GF-D8 (cell line): ENCODE results near the gene GDE1.

ENCODE experiments used
- DNase-seq: peaks from one replicate; lab custom pipeline; 2025; lab: John Stamatoyannopoulos, UW

Gene GDE1

DNA sequence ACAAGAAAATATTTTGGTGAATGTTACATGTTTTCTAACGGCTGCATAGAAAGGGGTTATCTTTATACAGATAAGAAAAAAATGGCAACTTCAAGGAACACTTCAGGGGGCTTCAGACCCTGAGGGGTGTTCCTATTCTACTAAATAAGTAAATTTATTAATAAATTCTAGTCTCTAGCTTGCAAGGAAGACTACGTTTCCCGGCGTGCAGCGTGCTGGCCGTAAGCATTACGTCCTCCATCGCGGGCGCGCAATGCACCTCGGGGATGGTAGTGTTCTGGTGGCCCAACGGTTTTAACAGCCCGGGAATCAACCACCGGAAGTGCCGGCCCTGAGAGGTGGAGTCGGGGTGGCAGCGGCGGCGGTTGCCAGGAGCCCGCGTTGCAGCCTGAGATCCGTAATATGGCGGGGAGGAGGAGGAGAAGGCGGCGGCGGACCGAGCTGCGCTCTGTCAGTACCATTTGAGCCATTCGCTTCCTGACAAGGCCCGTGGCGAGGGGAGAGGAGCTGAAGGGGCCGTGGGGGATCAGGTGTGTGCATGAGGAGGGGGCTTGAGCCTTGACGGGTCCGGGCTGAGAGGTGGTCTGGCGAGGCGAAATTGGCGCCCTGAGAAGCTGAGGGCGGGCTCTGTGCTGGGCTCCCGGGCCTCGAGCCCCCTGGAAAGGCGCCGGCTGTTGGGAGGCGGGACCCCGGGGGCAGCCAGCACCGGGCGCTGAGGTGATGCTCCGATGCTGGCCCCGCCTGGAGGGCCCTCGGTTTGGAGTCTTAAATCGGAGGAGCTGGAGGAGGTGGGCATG lies 1.9 kb upstream of the GDE1 start, which contains the start of gene CCP110:
Gene CCP110 (plus strand): TSS at position 384 of the 797 bp plus-strand sequence. CDS start 3,940 bp downstream, outside the sequence.
- DNase-seq: peak; percentile 87

DNA sequence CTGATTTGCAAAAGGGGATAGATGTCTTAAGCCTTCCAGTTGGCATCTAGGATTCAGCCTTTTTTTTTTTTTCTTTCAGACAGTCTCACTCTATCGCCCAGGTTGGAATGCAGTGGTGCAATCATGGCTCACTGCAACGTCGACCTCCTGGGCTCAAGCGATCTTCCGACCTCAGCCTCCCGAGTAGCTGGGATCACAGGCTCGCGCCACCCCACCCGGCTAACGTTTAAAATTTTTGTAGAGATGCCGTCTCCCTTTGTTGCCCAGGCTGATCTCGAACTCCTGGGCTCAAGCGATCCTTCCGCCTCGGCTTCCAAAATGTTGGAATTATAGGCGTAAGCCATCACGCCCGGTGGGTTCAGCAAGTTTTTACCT lies 1.3 kb upstream of the GDE1 start:
- no peak for DNase-seq

DNA sequence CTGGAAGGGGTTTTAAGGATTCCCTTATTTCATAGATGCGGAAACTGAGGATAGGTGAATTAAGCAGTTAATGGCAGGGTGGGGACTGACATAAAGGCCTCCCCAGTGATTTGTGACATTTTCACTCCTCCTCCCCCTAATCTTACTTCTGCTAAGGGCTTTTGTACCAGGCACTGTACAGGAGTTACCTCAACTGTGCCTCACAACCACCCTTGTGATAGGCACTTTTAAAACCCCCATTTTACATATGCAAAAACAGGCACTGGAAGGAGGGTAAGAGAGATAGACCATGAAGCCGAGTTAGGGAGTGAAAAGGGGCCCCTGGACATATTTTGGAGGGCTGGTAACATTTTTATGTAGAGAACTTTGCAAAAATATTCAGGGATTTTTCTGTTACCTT lies 862 bp upstream of the GDE1 start:
- no peak for DNase-seq

DNA sequence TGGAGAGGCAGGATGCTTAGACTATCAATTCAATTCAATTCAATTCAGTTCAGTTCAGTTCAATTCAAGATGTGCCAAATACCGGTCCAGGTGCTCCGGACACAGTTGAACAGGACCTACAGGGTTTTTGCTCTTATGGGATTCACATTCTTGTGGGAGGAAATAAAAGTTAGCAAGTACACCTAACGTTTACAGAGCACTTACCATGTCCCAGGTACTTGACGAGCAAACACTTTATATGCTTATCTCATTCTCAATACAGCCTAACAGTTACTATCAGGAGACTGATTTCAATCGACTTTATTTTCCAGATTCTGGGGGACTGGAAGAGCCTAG lies 467 bp upstream of the GDE1 start:
- no peak for DNase-seq

DNA sequence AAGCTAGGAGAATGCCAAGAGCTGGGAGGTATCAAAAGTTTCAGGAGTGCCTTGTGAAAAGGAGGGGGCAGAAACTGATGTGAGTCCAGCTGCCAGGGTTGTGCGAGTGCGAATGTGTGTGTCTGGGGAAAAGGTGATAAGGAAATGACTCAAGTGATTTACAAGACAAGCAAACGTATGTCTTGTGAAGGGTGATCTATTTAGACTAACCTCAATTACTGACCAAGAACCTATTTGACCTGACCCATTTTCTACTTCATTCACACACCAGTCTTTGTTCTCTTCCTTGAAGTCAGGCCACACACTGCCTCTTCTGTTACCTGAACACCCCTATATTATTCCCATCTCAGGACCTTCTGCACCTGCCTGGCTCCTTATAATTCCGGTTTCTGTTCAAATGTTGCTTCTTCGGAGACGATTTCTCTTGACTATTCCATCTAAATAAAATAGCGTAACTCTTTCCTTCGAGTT lies 1.0 kb downstream of the GDE1 start:
- peak; percentile 10 for DNase-seq

DNA sequence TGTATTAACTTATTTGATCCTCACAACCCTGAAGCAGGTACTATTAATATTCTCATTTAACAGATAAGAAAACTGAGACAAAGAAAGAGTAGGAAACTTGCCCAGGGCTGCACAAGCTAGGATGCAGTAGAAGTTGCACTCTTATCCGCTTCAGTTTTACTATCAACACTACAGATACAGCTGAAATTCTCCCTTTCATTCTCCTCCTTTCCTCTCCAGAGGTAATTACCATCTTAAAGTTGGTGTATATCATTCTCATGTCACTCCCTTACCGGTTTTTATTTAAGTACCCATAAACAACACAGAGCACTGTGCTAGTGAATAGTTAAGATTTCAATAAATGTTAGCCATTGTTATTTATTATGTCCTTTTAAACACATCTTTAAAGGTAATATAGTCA lies 3.5 kb downstream of the GDE1 start:
- DNase-seq: no peak

DNA sequence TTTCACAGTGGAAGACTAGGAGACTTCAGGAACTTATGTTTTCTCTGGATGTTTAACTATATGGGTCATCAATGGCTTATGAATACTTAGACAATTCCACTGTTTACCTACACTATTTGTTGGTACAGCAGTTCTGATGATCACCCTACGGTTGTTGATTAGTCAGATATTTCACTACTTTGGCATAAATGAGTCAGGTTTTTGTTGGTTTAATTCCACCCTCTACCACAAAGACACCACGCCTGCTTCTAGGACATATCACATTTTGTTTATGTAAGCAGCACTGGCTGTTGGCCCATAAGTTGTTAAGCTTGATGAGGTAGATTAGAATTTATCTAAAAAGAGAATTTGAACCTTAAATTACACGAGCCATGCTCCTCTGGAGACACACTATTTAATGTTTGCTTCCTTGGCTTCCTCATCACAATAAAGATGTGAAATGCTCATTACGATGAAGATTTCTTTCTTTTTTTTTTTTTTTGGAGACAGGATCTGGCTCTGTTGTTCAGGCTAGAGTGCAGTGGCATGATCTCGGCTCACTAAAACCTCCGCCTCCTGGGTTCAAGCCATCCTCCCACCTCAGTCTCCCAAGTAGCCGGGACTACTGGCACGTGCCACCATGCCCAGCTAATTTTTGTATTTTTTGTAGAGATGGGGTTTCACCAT lies 4.3 kb downstream of the GDE1 start:
- DNase-seq: no peak

DNA sequence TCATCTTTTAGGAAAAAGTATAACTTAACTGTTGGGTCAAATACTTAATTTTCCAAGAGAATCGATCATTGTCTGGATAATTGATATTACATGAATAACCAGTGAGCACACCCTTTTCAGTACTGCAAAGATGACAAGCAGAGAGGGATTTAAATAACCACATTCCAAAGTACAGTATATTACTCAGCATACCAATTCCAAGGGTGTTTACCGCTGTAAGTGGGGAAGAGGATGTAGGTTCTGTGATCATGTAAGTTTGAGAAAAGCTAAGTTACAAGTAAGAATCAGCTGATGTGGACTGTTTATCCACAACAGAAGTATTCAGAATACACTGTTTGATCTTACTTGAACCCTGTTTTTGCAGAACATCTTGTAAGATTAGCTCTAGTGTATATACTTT lies 6.1 kb downstream of the GDE1 start:
- DNase-seq: no peak

DNA sequence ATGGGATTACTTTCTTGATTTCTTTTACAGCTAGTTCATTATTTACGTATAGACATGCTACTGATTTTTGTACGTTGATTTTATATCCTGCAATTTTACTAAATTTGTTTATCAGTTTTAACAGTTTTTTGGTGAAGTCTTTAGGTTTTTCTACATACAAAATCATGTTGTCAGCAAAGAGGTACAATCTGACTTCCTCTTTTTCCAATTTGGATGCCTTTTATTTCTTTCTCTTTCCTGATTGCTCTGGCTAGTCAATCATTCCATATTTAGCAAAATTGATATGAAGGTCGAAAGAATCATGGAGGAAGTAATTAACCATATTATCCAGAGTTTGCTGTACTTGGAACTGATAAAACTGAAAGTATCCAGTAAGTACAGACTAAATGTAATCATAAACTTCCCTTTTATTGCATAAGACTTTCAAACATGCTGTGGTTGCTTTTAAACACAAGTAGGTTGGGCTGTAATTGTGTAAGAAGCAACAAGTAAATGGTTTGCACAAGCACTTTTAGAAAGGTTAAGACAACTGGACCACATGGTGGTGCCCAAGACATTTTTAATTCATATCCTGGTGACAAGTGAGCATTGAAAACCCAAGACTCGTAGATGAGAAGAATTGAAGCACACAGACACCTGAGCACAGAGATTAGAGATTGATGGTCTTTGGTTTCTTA lies 8.4 kb downstream of the GDE1 start:
- DNase-seq: peak; percentile 88

DNA sequence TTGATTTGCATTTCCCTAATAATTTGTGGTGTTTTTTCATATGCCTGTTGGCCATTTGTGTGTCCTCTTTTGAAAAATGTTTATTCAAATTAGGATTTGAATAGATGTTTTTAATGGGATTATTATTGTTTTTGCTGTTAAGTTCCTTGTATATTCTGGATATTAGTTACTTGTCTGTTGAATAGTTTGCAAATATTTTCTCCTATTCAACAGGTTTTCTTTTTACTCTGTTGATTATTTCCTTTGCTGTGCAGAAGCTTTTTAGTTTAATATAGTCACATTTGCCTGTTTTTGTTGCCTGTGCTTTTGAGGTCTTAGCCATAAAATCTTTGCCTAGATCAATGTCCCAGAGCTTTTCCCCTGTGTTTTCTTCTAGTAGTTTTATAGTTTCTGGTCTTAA lies 9.6 kb downstream of the GDE1 start:
- no peak for DNase-seq

DNA sequence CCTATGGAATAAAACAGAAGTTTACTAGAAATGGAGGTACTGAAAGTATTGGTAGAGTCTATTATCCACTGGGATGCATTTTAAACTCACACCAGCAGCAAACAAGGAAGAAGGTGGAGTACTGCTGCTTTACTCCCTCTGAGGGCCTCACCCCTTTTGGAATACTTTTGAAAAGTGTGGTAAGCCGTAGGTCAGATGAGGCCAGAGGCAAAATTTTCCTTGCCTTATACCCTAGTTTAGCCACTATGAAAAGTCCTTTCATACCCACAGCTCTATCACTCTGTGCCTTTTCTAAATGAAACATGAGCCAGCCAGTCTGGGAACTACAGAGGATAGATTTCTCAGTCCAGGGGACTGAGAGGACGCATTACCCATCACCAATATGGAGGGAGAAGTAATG lies 14.0 kb downstream of the GDE1 start:
- no peak for DNase-seq

DNA sequence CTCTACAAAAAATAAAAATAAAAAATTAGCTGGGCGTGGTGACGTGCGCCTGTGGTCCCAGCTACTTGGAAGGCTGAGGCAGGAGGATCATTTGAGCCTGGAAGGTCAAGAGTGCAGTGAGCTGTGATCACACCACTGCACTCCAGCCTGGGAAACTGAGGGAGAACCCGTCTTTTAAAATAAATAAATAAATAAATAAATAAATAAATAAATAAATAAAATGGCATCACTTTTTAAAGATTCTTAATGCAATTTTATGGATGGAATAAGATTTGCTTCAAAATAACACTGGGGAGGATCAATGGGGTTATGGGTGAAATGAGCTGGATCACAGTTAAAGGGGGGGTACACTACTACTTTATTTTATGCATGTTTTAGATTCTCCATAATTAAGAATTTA lies 14.9 kb downstream of the GDE1 start:
- DNase-seq: no peak

DNA sequence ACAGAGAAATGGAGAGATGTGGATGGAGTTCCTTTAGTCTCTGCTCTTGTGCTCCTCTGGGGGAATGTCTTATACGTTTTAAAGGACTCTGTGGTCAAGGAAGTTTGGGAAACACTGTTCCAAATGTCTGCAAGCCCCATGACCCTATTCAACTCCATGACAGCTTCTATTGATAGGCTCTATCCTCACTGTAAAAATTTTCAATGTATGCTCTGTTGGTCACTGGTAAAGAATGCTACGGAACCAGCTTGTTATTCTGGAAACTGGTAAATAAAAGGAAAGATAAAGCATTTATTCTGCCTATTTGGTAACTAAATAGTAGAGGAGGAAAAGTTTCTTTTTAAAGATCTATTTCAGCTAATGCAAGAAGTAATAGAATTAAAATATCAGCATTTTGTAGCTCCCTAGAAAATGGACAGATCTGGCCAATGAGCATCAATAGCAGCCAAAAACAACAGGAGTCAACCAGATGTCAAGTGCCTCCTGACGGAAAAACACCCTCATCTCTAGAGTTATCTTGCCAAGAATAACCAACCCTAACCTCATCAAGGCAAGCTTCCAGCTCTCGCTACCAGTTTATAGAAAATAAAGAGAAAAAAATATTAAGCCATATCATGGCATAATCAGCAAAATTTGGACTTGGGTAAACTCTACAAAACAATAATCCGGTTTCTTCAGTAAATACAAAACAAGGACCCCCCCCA lies 16.1 kb downstream of the GDE1 start:
- no peak for DNase-seq

DNA sequence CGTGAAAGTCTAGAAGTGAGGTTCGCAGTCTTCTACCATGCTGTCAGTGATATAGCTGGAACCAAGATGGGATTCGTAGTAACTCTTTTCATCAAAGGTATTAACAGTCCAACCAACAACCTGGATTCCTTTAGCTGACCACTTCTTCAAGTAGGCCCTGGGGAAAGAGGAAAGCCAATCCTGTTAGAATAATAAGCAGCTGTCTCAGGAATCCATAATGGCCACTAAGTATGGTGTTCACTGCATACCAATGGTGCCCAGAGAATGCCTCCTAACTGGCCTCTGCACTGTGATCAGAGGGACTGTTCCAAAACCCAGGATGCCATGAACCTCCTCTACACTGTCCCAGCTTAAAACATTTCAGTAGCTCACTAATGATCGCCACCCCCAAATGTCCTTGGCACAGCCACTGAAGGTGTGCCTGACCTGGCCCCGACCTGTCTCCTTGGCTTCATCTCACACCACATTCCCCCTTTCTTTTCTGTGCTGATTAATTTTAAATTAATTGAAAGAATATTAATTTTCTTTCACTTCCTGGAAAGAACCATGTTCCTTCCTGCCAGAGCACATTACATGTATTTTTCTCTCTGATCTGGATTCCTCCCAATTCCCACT lies 18.3 kb downstream of the GDE1 start:
- no peak for DNase-seq

DNA sequence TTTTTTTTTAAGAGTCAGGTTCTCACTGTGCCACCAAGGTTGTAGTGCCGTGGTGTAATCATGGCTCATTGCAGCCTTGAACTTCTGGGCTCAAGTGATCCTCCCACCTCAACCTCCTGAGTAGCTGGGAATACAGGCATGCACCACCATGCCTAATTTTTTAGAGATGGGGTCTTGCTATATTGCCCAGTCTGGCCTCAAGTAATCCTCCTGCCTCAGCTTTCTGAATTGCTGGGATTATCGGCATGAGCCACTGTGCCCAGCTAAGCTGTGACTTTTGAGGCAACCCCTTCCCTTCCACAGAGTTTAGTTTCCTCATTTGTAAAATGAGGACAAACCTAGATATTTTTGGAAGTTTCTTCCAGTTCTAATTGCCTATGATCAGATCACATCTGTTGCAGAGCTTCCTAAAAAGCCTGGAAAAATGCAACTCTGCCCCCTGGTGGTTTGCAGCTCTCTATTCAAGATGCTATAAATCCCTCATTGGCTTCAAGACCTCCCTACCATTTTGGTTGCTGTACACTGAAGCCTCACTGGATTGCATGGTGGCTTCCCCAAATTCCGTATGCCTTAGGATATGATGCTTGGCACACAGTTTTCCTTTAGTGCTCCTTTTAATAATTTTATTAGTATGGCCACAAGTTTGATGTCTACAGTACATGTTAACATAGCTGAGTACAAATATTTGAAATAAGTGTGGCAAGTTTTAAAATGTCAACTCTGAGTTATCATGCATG lies 19.3 kb downstream of the GDE1 start:
- no peak for DNase-seq

DNA sequence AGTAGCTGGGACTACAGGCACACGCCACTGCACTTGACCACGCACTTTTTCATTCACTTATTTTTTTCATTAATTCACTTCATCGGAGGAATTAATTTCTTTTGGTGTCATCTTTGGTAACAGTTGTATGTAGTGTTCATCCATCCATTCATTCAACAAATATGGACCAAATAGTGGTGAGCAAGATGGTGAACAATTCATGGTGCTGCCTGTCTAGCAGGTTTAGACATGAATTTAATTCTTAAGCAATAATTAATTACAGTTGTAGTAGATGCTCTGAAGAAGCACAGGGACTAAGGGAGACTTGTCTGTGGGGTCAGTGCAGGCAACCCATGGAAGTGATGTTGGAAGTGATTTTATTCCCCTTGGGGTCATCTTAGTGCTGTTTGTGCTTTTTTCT lies 22.4 kb downstream of the GDE1 start:
- DNase-seq: no peak

DNA sequence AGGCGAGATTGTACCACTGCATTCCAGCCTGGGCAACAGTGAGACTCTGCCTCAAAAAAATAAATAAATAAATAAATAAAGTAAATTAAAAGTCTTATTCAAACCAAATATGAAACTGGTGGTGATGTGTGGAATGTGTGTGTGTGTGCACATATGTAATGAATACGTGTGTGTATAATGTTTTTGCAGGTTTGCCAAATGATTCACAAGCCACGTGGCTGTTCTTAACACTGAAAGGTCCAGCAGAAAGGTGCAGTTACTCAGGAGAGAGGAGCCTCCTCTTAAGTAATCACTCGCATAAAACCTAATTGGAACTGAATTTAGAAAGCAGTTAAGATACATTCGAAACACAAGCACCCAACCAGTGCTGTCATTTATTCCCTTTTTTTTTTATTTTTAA lies 22.9 kb downstream of the GDE1 start:
- no peak for DNase-seq

DNA sequence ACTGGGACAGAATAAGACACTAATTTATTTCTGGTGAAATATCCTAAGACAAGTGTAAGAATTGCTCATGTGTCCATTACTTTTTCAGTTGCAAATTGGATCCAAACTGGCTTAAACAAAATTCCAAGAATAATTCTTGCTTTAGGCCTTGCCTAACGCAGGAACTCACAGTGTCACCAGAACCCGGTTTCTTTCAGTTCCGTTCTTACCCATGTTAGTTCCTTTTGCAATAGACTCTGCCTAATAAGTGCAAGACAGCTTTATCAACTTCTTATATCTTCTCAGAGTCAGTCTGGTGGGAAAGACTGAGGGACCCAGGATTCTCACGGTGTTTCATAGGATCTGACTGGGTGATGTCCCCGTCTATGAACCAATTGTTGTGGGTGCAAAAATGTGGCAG lies 24.7 kb downstream of the GDE1 start:
- no peak for DNase-seq

DNA sequence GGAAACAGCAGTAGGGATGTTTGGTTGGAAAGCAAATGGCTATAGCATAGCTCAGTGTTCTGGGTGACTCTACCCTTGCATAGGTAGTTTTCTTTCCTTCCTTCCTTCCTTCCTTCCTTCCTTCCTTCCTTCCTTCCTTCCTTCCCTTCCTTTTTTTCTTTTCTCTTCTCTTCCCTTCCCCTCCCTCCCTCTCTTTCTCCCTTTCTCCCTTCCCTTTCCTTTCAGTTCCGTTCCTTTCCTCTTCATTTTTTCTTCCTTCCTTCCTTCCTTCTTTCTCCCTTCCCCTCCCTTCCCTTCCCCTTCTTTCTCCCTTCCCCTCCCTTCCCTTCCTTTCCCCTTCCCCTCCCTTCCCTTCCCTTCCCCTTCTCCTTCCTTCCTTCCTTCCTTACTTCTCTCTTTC lies 31.3 kb downstream of the GDE1 start:
- DNase-seq: no peak

DNA sequence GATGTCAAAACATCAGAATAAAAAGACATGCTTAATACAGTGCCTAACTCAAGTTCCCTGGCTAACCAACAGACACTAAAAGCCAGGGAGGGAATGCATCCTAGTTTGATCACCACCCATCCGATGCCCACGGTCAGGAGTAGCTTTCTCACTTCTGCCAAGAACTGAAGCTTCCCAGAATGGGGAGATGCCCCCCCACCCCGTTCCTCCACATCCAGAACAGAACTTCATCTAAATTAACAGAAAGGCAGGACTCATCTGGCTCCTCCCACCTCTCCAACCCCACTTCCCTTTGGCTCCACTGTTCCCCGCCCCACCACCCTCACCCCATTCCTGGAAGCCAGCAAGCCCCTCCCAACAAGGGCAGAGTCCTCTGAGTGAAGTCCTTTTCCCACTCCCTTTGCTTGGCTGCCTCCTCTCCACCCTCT lies 33.7 kb downstream of the GDE1 start:
- DNase-seq: no peak

DNA sequence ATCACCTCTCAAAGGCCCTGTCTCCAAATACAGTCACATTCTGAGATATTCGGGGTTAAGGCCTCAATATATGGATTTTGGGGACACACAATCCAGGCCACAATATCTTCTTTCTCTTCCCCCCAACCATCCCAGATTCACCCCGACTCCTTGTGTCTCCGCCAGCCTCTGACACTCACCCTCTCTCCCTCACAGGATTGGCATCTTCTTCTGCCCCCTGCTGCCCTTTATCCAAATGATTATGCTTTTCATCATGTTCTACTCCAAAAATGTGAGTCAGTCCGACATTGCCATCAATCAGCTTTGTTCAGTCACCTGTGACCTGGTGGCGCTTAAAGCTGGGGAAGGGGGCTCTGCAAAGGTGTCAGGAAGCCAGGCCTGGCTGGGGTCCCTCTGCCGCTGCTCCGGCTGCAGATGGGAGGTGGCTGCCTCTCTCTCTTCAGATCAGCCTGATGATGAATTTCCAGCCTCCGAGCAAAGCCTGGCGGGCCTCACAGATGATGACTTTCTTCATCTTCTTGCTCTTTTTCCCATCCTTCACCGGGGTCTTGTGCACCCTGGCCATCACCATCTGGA lies 35.1 kb downstream of the GDE1 start:
- DNase-seq: no peak
